OCI-LY1 (cell line): ENCODE measurements around the gene SCAP.

Experiments used
- H2AFZ ChIP-seq: fragments of 200-600 bp; sonication (generic), shearing (Covaris generic); 2 replicates; pipeline ENCODE4 v1.6.0; 2014; ENCODE audit warnings: antibody characterized with exemption, mild to moderate bottlenecking, low read length
- H3F3A ChIP-seq: fragments of 200-600 bp; sonication (generic), shearing (Covaris generic); 2 replicates; pipeline ENCODE4 v1.6.0; 2014; ENCODE audit warnings: mild to moderate bottlenecking, antibody characterized with exemption, low read length, moderate library complexity; ENCODE audit not compliant: insufficient read depth
- H3K27ac ChIP-seq: fragments of 200-600 bp; sonication (generic); 2 replicates; pipeline ENCODE4 v1.5.1; 2014; ENCODE audit warnings: low read length, mixed run types, mild to moderate bottlenecking, low read depth; ENCODE audit not compliant: poor library complexity, severe bottlenecking
- H3K27me3 ChIP-seq: fragments of 200-600 bp; sonication (generic); 2 replicates; pipeline ENCODE4 v1.6.0; 2014; ENCODE audit warnings: antibody characterized with exemption, mild to moderate bottlenecking, low read length, moderate library complexity; ENCODE audit not compliant: insufficient read depth
- H3K36me3 ChIP-seq: fragments of 200-600 bp; sonication (generic); 2 replicates; pipeline ENCODE4 v1.6.1; 2014; ENCODE audit warnings: mild to moderate bottlenecking, antibody characterized with exemption, low read length, moderate library complexity, mixed read lengths; ENCODE audit not compliant: insufficient read depth
- H3K4me1 ChIP-seq: fragments of 200-600 bp; sonication (generic); 2 replicates; pipeline ENCODE4 v1.5.1; 2014; ENCODE audit warnings: mild to moderate bottlenecking, low read length, moderate library complexity; ENCODE audit not compliant: insufficient read depth, severe bottlenecking
- H3K4me2 ChIP-seq: fragments of 200-600 bp; sonication (generic), shearing (Covaris generic); 2 replicates; pipeline ENCODE4 v1.6.1; 2014; ENCODE audit warnings: low read length
- H3K4me3 ChIP-seq: fragments of 200-600 bp; sonication (generic); 2 replicates; pipeline ENCODE4 v1.5.1; 2014; ENCODE audit warnings: low read length, low read depth, mild to moderate bottlenecking, mixed read lengths; ENCODE audit not compliant: poor library complexity, severe bottlenecking
- H3K79me2 ChIP-seq: fragments of 200-600 bp; shearing (Covaris generic); 2 replicates; pipeline ENCODE4 v1.6.1; 2016; ENCODE audit warnings: mixed run types, low read length, mixed read lengths; ENCODE audit not compliant: insufficient read depth
- H3K9ac ChIP-seq: fragments of 200-600 bp; sonication (generic), shearing (Covaris generic); 2 replicates; pipeline ENCODE4 v1.6.1; 2014; ENCODE audit warnings: mild to moderate bottlenecking, low read length, mixed read lengths
- H3K9me2 ChIP-seq: fragments of 200-600 bp; sonication (generic), shearing (Covaris generic); 2 replicates; pipeline ENCODE4 v1.6.1; 2014; ENCODE audit warnings: low read depth, mild to moderate bottlenecking, low read length, mixed read lengths
- H3K9me3 ChIP-seq: fragments of 200-600 bp; shearing (Covaris generic); 2 replicates; pipeline ENCODE4 v1.6.1; 2014; ENCODE audit warnings: low read length, mixed read lengths
- H4K20me1 ChIP-seq: fragments of 200-600 bp; sonication (generic), shearing (Covaris generic); 2 replicates; pipeline ENCODE4 v1.6.0; 2016; ENCODE audit warnings: mild to moderate bottlenecking, low read length; ENCODE audit not compliant: insufficient read depth
- EZH2 ChIP-seq: fragments of 200-600 bp; sonication (generic), shearing (Covaris generic); IDR thresholded peaks from 2 replicates; pipeline ENCODE4 v1.8.0; 2017; ENCODE audit warnings: borderline replicate concordance, mixed run types, mild to moderate bottlenecking, antibody characterized with exemption, low read length, moderate library complexity, mixed read lengths
- TF ChIP-seq, protein P1 (sequence below): fragments of 200-600 bp; sonication (generic), shearing (Covaris generic); IDR thresholded peaks from 2 replicates; pipeline ENCODE4 v1.5.1; 2017; ENCODE audit warnings: mild to moderate bottlenecking, antibody characterized with exemption, low read length, moderate library complexity, mixed read lengths

The SCAP gene

DNA sequence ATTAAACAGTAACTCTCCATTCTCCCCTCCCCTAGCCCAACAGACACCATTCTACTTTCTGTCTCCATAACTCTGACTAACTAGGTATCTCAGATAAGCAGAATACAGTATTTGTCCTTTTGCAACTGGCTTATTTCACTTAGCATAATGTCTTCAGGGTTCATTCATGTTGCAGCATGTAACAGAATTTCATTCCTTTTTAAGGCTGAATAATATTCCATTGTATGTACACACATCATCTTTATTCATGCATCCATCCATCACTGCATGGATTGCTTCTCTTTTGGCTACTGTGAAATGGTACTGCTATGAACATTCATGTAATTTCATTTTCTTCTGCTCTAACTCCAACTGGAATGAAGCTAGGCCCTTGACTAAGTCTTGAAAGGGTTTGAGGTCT lies 96.9 kb downstream of the SCAP start:
- Histone ChIP-seq H3K79me2 (peaks cover 21% of the 10 kb centered on the region), H3K9me2 (no peaks in the 10 kb centered on the region), H3K36me3 (no peaks in the 10 kb centered on the region), H3K9ac (no peak overlapping the region), H3K27me3 (no peaks in the 10 kb centered on the region), H4K20me1 (no peaks in the 10 kb centered on the region), H3F3A (no peaks in the 10 kb centered on the region), H3K4me3 (no peak overlapping the region), H3K9me3 (no peaks in the 10 kb centered on the region), H2AFZ (no peak overlapping the region), H3K27ac (no peak overlapping the region), H3K4me1 (peaks cover 19% of the 10 kb centered on the region), H3K4me2 (no peak overlapping the region)
- TF ChIP-seq, protein P1, sequence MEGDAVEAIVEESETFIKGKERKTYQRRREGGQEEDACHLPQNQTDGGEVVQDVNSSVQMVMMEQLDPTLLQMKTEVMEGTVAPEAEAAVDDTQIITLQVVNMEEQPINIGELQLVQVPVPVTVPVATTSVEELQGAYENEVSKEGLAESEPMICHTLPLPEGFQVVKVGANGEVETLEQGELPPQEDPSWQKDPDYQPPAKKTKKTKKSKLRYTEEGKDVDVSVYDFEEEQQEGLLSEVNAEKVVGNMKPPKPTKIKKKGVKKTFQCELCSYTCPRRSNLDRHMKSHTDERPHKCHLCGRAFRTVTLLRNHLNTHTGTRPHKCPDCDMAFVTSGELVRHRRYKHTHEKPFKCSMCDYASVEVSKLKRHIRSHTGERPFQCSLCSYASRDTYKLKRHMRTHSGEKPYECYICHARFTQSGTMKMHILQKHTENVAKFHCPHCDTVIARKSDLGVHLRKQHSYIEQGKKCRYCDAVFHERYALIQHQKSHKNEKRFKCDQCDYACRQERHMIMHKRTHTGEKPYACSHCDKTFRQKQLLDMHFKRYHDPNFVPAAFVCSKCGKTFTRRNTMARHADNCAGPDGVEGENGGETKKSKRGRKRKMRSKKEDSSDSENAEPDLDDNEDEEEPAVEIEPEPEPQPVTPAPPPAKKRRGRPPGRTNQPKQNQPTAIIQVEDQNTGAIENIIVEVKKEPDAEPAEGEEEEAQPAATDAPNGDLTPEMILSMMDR, result no peak
- no peak for TF ChIP-seq EZH2

DNA sequence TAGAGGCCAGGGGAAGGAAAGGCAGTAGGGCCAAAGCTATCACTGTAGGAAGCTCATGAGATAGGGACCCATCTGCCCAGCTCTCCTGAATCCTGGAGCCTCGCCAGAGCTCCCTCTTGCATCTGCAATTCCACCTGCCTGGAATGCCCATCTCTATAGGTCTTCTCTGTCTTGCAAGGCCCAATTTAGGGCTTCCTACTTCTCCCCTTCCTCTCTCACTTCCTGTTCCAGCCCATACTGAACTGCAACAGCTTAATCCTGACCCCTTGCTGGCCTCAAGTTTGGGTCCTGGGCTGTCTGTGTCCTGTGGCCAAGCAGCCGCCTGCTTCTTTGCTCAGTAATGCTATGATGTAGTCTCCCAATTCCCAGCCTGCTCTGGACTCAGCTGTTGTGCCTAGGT lies 98.6 kb downstream of the SCAP start:
- no peaks in the 10 kb centered on the region for H3K9me3 ChIP-seq
- H3K4me3 ChIP-seq, result no peak overlapping the region
- no peak overlapping the region for H2AFZ ChIP-seq
- H3K27me3 ChIP-seq, result no peaks in the 10 kb centered on the region
- no peak overlapping the region for H3K27ac ChIP-seq
- no peaks in the 10 kb centered on the region for H3F3A ChIP-seq
- H3K9ac ChIP-seq, result no peak overlapping the region
- peaks cover 17% of the 10 kb centered on the region for H3K4me1 ChIP-seq
- no peaks in the 10 kb centered on the region for H3K36me3 ChIP-seq
- H3K4me2 ChIP-seq, result no peak overlapping the region
- TF ChIP-seq EZH2, result no peak
- TF ChIP-seq, protein P1, result no peak
- H3K79me2 ChIP-seq, result peaks cover 7% of the 10 kb centered on the region
- H3K9me2 ChIP-seq, result no peaks in the 10 kb centered on the region
- H4K20me1 ChIP-seq, result no peaks in the 10 kb centered on the region

DNA sequence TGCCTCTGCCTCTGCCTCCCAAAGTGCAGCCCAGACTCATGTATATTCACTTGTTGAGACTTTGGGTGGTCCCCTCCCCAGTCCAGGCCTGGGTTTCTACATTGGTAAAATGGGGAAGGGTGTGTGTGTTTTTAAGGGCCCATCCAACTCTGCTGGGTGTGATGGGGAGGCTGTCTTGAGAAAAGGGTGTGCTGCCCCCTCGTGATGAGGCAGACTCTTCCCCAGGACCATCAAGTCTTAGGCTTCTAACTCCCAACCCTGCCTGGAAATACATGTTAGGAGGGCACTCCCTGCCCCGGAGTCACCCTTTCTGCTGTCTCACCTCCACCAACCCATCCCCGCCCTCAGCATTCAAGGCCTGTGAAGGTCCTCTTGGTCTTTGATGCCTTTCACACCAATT lies 99.3 kb downstream of the SCAP start:
- H3K4me3 ChIP-seq, result no peak overlapping the region
- no peaks in the 10 kb centered on the region for H4K20me1 ChIP-seq
- no peak overlapping the region for H3K9ac ChIP-seq
- H3K9me3 ChIP-seq, result no peaks in the 10 kb centered on the region
- H2AFZ ChIP-seq, result no peak overlapping the region
- no peaks in the 10 kb centered on the region for H3K9me2 ChIP-seq
- no peak overlapping the region for H3K4me2 ChIP-seq
- no peaks in the 10 kb centered on the region for H3F3A ChIP-seq
- TF ChIP-seq EZH2, result no peak
- TF ChIP-seq, protein P1, result peak; percentile 38; the same call in 1 of the 2 replicates
- no peaks in the 10 kb centered on the region for H3K36me3 ChIP-seq
- no peaks in the 10 kb centered on the region; the same call in 1 of the 2 replicates for H3K79me2 ChIP-seq
- H3K27ac ChIP-seq, result no peak overlapping the region
- H3K4me1 ChIP-seq, result peaks cover 10% of the 10 kb centered on the region
- H3K27me3 ChIP-seq, result no peaks in the 10 kb centered on the region
